ENCODE results near the gene ZNF599. TPM values are rescaled to one million over a fixed set of nuclear protein-coding genes. Genes with fewer than 3 reads are reported as not detected.
"Not testable (repeated sequence)": the region's sequence is repeated elsewhere in the genome, so short reads cannot be mapped to it uniquely, and the experiment has no call there.

Gene ZNF599
- total RNA-seq, 1 experiment from 2014 or later = 6.2 TPM

GRCh38 chr19:34806976-34807860 lies 34.2 kb upstream of the ZNF599 start:
- no peaks in the 10 kb centered on the region for H3K36me3 Mint-ChIP-seq (ENCODE audit: insufficient read depth, unreplicated experiment)
- no peaks in the 10 kb centered on the region for H3K27me3 Mint-ChIP-seq (ENCODE audit: unreplicated experiment)
- BruUV-seq (replicated peaks) = no TSS peak
- TF ChIP-seq CTCF (IDR thresholded peaks at IDR 0.05; ENCODE audit: unreplicated experiment) = no peak
- no peak for DNase-seq
- CTCF ChIA-PET = no interaction called here
- H3K27ac Mint-ChIP-seq (ENCODE audit: unreplicated experiment) = no peak overlapping the region
- peaks cover 16% of the 10 kb centered on the region for H3K9me3 Mint-ChIP-seq (ENCODE audit: low read depth, unreplicated experiment)
- intact Hi-C loops (cut with micrococcal nuclease; ENCODE audit: unreplicated experiment) = no loop called here
- H3K4me3 Mint-ChIP-seq (ENCODE audit: low read depth, unreplicated experiment) = no peak overlapping the region
- H3K4me1 Mint-ChIP-seq (ENCODE audit: low read depth, unreplicated experiment) = no peaks in the 10 kb centered on the region

DNA sequence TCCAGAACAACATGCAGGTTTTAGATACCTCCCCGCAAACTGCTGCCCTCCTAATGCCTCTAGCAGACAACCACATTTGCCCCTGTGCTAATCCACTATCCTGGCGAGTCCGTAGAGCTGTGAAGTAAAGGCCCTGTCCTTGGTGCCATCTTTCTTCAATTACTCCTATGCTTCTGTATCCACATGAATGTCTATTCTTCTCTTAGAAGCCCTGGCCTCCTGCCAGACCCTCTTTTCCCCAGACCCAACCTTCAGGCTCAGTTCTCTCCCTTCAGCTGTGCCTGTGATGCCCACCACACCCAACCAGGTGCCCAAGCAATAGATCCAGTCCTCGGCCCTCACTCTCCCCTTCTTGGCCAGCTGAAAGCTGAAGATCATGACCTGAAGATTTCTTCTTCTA lies 31.1 kb upstream of the ZNF599 start:
- CTCF ChIA-PET = no interaction called here
- Mint-ChIP-seq H3K27me3 (ENCODE audit: unreplicated experiment) (peaks cover under 1% of the 10 kb centered on the region), H3K27ac (ENCODE audit: unreplicated experiment) (no peak overlapping the region), H3K36me3 (ENCODE audit: insufficient read depth, unreplicated experiment) (no peaks in the 10 kb centered on the region), H3K4me1 (ENCODE audit: low read depth, unreplicated experiment) (no peaks in the 10 kb centered on the region), H3K4me3 (ENCODE audit: low read depth, unreplicated experiment) (no peak overlapping the region), H3K9me3 (ENCODE audit: low read depth, unreplicated experiment) (peaks cover 8% of the 10 kb centered on the region)
- no TSS peak for BruUV-seq (replicated peaks)
- DNase-seq = no peak
- intact Hi-C loops (cut with micrococcal nuclease; ENCODE audit: unreplicated experiment) = no loop called here
- no peak for TF ChIP-seq CTCF (IDR thresholded peaks at IDR 0.05; ENCODE audit: unreplicated experiment)

GRCh38 chr19:34796953-34797352 lies 23.9 kb upstream of the ZNF599 start:
- intact Hi-C loops (cut with micrococcal nuclease; ENCODE audit: unreplicated experiment) = not testable (repeated sequence)

GRCh38 chr19:34794066-34794960 lies 21.3 kb upstream of the ZNF599 start:
- TF ChIP-seq CTCF (IDR thresholded peaks at IDR 0.05; ENCODE audit: unreplicated experiment) = no peak
- no TSS peak for BruUV-seq (replicated peaks)
- CTCF ChIA-PET = interaction anchor here (1.0 kb wide), 1 partner anchor 18 kb away, joined by 3 read pairs; no protein-coding TSS in a partner anchor
- H3K36me3 Mint-ChIP-seq (ENCODE audit: insufficient read depth, unreplicated experiment) = no peaks in the 10 kb centered on the region
- H3K4me1 Mint-ChIP-seq (ENCODE audit: low read depth, unreplicated experiment) = no peaks in the 10 kb centered on the region
- H3K9me3 Mint-ChIP-seq (ENCODE audit: low read depth, unreplicated experiment) = peaks cover 6% of the 10 kb centered on the region
- intact Hi-C loops (cut with micrococcal nuclease; ENCODE audit: unreplicated experiment) = no loop called here
- DNase-seq = no peak
- peaks cover 25% of the 10 kb centered on the region for H3K27me3 Mint-ChIP-seq (ENCODE audit: unreplicated experiment)
- H3K4me3 Mint-ChIP-seq (ENCODE audit: low read depth, unreplicated experiment) = peak overlapping the region; percentile 10
- no peak overlapping the region for H3K27ac Mint-ChIP-seq (ENCODE audit: unreplicated experiment)

More at GRCh38 chr19:34796953-34797352, 23.9 kb upstream of the ZNF599 start:
- H3K9me3 Mint-ChIP-seq (ENCODE audit: low read depth, unreplicated experiment); BruUV-seq (replicated peaks); DNase-seq; H3K4me1 Mint-ChIP-seq (ENCODE audit: low read depth, unreplicated experiment); H3K4me3 Mint-ChIP-seq (ENCODE audit: low read depth, unreplicated experiment); H3K27ac Mint-ChIP-seq (ENCODE audit: unreplicated experiment); CTCF ChIA-PET; H3K36me3 Mint-ChIP-seq (ENCODE audit: insufficient read depth, unreplicated experiment): not testable (repeated sequence)
- H3K27me3 Mint-ChIP-seq (ENCODE audit: unreplicated experiment) = peaks cover 13% of the 10 kb centered on the region
